Measurements from ENCODE around the gene ITGBL1.
A peak's percentile ranks its signal among the peaks of the same experiment; 100 is the strongest.

ITGBL1 gene

DNA sequence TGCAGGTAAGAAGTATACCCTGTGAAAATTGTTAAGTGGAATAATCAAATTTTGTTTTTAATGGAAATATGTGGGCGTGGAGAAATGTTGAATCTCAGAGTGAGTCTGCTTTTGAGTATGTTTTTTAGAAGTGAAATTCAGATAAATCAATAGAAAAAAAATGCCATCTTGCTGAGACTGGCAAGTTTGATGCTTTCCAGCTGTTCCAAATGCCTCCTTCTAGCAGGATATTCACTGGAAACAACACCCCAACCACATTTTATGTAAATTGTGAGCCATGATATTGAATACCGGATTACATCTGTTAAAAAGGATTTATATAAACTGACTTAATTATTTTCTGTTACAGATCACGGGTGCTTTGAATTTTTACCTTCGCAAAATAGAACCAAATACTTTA is 115.4 kb downstream of the ITGBL1 start:
- TF ChIP-seq, protein P1, sequence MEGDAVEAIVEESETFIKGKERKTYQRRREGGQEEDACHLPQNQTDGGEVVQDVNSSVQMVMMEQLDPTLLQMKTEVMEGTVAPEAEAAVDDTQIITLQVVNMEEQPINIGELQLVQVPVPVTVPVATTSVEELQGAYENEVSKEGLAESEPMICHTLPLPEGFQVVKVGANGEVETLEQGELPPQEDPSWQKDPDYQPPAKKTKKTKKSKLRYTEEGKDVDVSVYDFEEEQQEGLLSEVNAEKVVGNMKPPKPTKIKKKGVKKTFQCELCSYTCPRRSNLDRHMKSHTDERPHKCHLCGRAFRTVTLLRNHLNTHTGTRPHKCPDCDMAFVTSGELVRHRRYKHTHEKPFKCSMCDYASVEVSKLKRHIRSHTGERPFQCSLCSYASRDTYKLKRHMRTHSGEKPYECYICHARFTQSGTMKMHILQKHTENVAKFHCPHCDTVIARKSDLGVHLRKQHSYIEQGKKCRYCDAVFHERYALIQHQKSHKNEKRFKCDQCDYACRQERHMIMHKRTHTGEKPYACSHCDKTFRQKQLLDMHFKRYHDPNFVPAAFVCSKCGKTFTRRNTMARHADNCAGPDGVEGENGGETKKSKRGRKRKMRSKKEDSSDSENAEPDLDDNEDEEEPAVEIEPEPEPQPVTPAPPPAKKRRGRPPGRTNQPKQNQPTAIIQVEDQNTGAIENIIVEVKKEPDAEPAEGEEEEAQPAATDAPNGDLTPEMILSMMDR (IDR thresholded peaks at IDR 0.05; ENCODE audit: low read depth, low read length, missing control alignments): no peak
- DNase-seq (ENCODE audit: extremely low read depth, low read depth): no peak

DNA sequence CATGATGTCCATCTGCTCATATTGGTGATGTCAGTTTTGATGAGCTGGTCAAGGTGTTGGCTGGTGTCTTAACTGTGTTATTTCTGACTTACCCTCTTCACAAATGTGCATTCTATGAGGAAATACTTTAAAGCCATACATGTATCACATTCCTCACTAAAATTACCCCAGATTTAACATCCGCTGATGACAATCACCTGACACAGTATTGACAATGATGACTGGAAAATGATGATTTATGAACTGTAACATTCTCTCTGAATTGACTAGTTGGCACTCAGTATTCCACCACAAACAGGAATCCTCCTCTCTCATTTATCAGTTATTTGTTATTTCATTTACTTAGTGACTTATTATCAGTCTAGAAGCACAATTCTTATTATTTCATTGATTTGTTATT is 117.3 kb downstream of the ITGBL1 start:
- TF ChIP-seq, protein P1 (IDR thresholded peaks at IDR 0.05; ENCODE audit: low read depth, low read length, missing control alignments): no peak
- DNase-seq (ENCODE audit: extremely low read depth, low read depth): no peak
- H3K4me3 ChIP-seq (replicated peaks; ENCODE audit: low read depth, low read length): no peak overlapping the region

More for the DNA sequence above, 115.4 kb downstream of the ITGBL1 start:
- H3K4me3 ChIP-seq (replicated peaks; ENCODE audit: low read depth, low read length): no peak overlapping the region

DNA sequence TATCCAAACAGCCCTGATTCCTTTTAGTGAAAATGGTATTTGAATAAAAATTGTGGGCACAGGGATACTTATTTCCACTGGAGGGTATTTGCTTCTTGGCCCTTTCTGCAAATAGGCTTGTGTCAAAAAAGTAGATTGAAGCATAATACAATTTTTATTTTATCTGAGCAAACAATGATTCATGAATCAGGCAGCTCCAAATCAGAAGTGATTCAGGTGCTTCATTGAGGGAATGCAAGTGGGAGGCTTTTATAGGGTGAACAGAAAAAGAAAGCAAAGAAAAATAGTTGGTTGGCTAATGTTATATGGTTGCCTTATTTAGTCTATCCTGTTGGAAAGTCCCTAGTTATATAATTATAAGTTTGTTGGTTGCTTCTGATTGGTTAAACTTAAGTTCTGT is 117.9 kb downstream of the ITGBL1 start:
- TF ChIP-seq, protein P1 (IDR thresholded peaks at IDR 0.05; ENCODE audit: low read depth, low read length, missing control alignments): no peak
- H3K4me3 ChIP-seq (replicated peaks; ENCODE audit: low read depth, low read length): no peak overlapping the region
- no peak for DNase-seq (ENCODE audit: extremely low read depth, low read depth)

DNA sequence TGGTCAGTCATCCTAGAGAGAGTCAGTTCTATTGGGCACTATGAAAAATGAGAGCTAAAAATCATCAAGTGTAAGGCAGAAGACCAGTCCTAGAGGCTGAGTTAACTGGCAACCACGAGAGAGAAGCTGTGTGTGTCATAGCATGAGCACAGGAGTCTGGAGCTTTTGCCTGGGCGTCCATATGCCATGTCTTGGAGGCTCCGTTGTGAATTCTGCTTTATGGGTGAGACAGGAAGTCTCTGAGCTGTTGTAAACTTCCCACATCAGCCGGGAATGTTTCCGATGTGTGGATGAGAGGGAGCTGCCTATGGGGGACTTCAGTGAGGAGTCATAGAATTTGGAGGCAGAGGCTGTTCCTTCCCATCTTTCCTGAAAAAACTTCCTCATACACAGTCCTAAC is 120.0 kb downstream of the ITGBL1 start:
- DNase-seq (ENCODE audit: extremely low read depth, low read depth): no peak
- no peak overlapping the region for H3K4me3 ChIP-seq (replicated peaks; ENCODE audit: low read depth, low read length)
- TF ChIP-seq, protein P1 (IDR thresholded peaks at IDR 0.05; ENCODE audit: low read depth, low read length, missing control alignments): no peak

DNA sequence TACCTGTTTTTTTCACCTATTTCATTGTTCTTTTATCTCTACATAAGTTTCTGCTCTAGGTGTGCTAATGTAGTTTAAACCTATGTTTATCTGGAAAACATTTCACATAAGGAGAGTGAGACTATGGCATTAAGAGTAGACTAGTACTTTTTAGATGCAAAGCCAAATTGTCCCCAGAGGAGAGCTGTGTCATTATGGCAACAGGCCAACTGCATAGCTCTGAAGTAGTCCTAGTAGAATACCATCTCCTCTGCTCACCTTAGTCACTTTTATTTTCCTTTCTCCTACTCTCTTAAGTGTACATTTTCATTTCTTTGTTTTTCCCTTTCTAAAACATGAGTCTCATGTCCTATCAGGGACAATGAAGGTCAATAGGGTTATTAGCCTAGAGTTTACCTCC is 123.1 kb downstream of the ITGBL1 start:
- TF ChIP-seq, protein P1 (IDR thresholded peaks at IDR 0.05; ENCODE audit: low read depth, low read length, missing control alignments): no peak
- no peak overlapping the region for H3K4me3 ChIP-seq (replicated peaks; ENCODE audit: low read depth, low read length)
- DNase-seq (ENCODE audit: extremely low read depth, low read depth): no peak

DNA sequence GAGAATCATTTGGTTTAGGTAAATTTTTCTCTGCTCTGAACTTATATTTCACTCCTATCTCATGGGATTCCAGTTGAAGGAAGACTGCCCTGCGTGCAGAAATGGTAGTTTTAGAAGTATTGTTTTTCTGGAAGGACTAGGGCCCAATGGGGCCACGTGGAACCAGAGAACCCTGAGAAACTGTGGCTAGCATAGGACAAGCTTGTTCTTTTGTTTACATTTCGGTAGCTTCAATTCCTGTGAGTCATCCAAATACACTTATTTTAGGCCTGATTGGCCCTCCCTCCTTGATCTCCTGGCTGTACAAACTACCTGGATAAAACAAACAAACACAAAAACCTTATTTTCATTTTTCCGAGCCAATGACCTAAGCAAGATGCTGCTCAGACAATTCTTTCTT is 124.0 kb downstream of the ITGBL1 start:
- H3K4me3 ChIP-seq (replicated peaks; ENCODE audit: low read depth, low read length): no peak overlapping the region
- DNase-seq (ENCODE audit: extremely low read depth, low read depth): peak; percentile 46
- TF ChIP-seq, protein P1 (IDR thresholded peaks at IDR 0.05; ENCODE audit: low read depth, low read length, missing control alignments): no peak

DNA sequence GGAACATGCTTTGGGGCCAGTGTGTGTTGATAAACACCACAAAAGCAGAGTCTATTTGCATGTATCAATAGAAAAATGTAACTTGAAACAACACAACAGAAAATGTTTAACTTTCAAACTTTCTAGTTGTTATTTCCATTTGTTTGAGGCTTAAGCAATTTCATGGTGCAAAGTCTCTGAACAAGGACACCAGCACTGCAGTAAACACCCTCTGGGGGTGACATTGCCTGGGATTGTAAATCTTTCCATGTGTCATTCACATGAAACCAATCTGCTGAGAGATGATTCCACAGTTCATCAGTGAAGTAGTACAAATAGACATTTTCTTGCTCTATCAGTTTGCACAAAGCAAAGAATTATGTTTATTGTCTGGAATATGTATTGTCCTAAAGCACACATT is 124.5 kb downstream of the ITGBL1 start:
- H3K4me3 ChIP-seq (replicated peaks; ENCODE audit: low read depth, low read length): no peak overlapping the region
- no peak for DNase-seq (ENCODE audit: extremely low read depth, low read depth)
- TF ChIP-seq, protein P1 (IDR thresholded peaks at IDR 0.05; ENCODE audit: low read depth, low read length, missing control alignments): no peak

All from HFF-Myc (cell line).